H9 (cell line): Measurements from ENCODE around the gene SYT7. TPM values are rescaled to one million over a fixed set of nuclear protein-coding genes. Genes with fewer than 3 reads are reported as not detected.

Experiments
- DNase-seq: peaks from one replicate; pipeline ENCODE4 v3.0.0-alpha.2; 2017
- H2AFZ ChIP-seq: one replicate; pipeline ENCODE4 v1.6.1; 2013; ENCODE audit warnings: mild to moderate bottlenecking, low read length, control low read depth, moderate library complexity
- H2AK5ac ChIP-seq: 2 replicates; pipeline ENCODE4 v1.6.1; 2013; ENCODE audit warnings: low read length, control low read depth, mixed read lengths; ENCODE audit not compliant: insufficient read length
- H2BK120ac ChIP-seq: one replicate; pipeline ENCODE4 v1.6.1; 2013; ENCODE audit warnings: low read depth, mild to moderate bottlenecking, low read length, control low read depth, inconsistent platforms; ENCODE audit not compliant: poor library complexity, severe bottlenecking
- H2BK12ac ChIP-seq: 2 replicates; pipeline ENCODE4 v1.6.1; 2013; ENCODE audit warnings: low read length, control low read depth, mixed read lengths, low read depth; ENCODE audit not compliant: insufficient read length
- H2BK15ac ChIP-seq: 2 replicates; pipeline ENCODE4 v1.6.1; 2013; ENCODE audit warnings: low read depth, low read length, control low read depth
- H2BK20ac ChIP-seq: one replicate; pipeline ENCODE4 v1.6.1; 2013; ENCODE audit warnings: low read depth, mild to moderate bottlenecking, low read length, control low read depth, inconsistent platforms; ENCODE audit not compliant: poor library complexity, severe bottlenecking
- H2BK5ac ChIP-seq: 2 replicates; pipeline ENCODE4 v1.6.1; 2013; ENCODE audit warnings: low read length, control low read depth, mixed read lengths; ENCODE audit not compliant: insufficient read length
- H3K14ac ChIP-seq: 2 replicates; pipeline ENCODE4 v1.6.1; 2013; ENCODE audit warnings: low read length, control low read depth; ENCODE audit not compliant: insufficient read depth
- H3K18ac ChIP-seq: 2 replicates; pipeline ENCODE4 v1.6.1; 2013; ENCODE audit warnings: low read depth, mild to moderate bottlenecking, mixed read lengths, low read length, control low read depth; ENCODE audit not compliant: insufficient read length
- H3K23ac ChIP-seq: 2 replicates; pipeline ENCODE4 v1.6.1; 2013; ENCODE audit warnings: low read length, control low read depth, mixed read lengths, low read depth; ENCODE audit not compliant: insufficient read length
- H3K23me2 ChIP-seq: 2 replicates; pipeline ENCODE4 v1.6.1; 2013; ENCODE audit warnings: low read depth, mild to moderate bottlenecking, mixed read lengths, low read length, control low read depth; ENCODE audit not compliant: insufficient read length, poor library complexity, severe bottlenecking
- H3K27ac ChIP-seq: 2 replicates; pipeline ENCODE4 v1.5.1; 2013; ENCODE audit warnings: low read length, control low read depth, mixed read lengths, low read depth; ENCODE audit not compliant: insufficient read length
- H3K27me3 ChIP-seq: 2 replicates; pipeline ENCODE4 v1.6.1; 2013; ENCODE audit warnings: low read length, control low read depth, inconsistent platforms; ENCODE audit not compliant: insufficient read depth
- H3K4ac ChIP-seq: 2 replicates; pipeline ENCODE4 v1.6.1; 2013; ENCODE audit warnings: low read depth, mild to moderate bottlenecking, control low read depth, inconsistent platforms, low read length, moderate library complexity
- H3K4me1 ChIP-seq: 2 replicates; pipeline ENCODE4 v1.6.1; 2013; ENCODE audit warnings: low read length, control low read depth, inconsistent platforms; ENCODE audit not compliant: insufficient read depth
- H3K4me2 ChIP-seq: 2 replicates; pipeline ENCODE4 v1.6.1; 2013; ENCODE audit warnings: low read length, control low read depth, mixed read lengths; ENCODE audit not compliant: insufficient read length, insufficient read depth
- H3K56ac ChIP-seq: 2 replicates; pipeline ENCODE4 v1.6.1; 2013; ENCODE audit warnings: low read depth, mild to moderate bottlenecking, mixed read lengths, low read length, control low read depth; ENCODE audit not compliant: insufficient read length
- H3K79me1 ChIP-seq: 2 replicates; pipeline ENCODE4 v1.6.1; 2013; ENCODE audit warnings: low read depth, mild to moderate bottlenecking, moderate library complexity, low read length, control low read depth, inconsistent platforms; ENCODE audit not compliant: insufficient read depth, poor library complexity, severe bottlenecking
- H3K79me2 ChIP-seq: 2 replicates; pipeline ENCODE4 v1.6.1; 2013; ENCODE audit warnings: low read length, control low read depth, inconsistent platforms; ENCODE audit not compliant: insufficient read depth
- H3K9ac ChIP-seq: 2 replicates; pipeline ENCODE4 v1.6.1; 2013; ENCODE audit warnings: low read length, control low read depth, mixed read lengths; ENCODE audit not compliant: insufficient read length; ENCODE audit errors: extremely low read depth
- H3K9me3 ChIP-seq: one replicate; pipeline ENCODE4 v1.6.1; 2013; ENCODE audit warnings: low read depth, low read length, inconsistent platforms; ENCODE audit not compliant: control insufficient read depth
- H3T11ph ChIP-seq: one replicate; pipeline ENCODE4 v1.6.1; 2013; ENCODE audit warnings: mild to moderate bottlenecking, low read length, control low read depth, inconsistent platforms
- H4K20me1 ChIP-seq: one replicate; pipeline ENCODE4 v1.6.1; 2013; ENCODE audit not compliant: control insufficient read depth, insufficient read length, insufficient read depth
- H4K5ac ChIP-seq: 2 replicates; pipeline ENCODE4 v1.6.1; 2013; ENCODE audit warnings: low read depth, mild to moderate bottlenecking, mixed read lengths, low read length, control low read depth; ENCODE audit not compliant: insufficient read length
- H4K8ac ChIP-seq: replicated peaks from 2 replicates; pipeline ENCODE4 v1.6.1; 2013; ENCODE audit warnings: low read length, control low read depth, mixed read lengths, low read depth; ENCODE audit not compliant: insufficient read length
- H4K91ac ChIP-seq: 2 replicates; pipeline ENCODE4 v1.6.1; 2013; ENCODE audit warnings: low read depth, mild to moderate bottlenecking, moderate library complexity, mixed read lengths, low read length, control low read depth; ENCODE audit not compliant: insufficient read length
- H3K27ac Mint-ChIP-seq, 3 experiments: 2 replicates in 2 of 3; 3 replicates in 1 of 3; pipeline ENCODE4 v1.8.0; 2020 to 2021; ENCODE audit warnings: mixed read lengths in 3 of 3, mild to moderate bottlenecking in 1 of 3, moderate library complexity in 1 of 3
- H3K27me3 Mint-ChIP-seq: 2 replicates; pipeline ENCODE4 v1.8.0; 2021; ENCODE audit warnings: low read depth, mild to moderate bottlenecking, moderate library complexity, mixed read lengths
- H3K36me3 Mint-ChIP-seq, 3 experiments: 2 replicates in 2 of 3; 3 replicates in 1 of 3; pipeline ENCODE4 v1.8.0; 2020 to 2021; ENCODE audit warnings: low read depth in 3 of 3, mixed read lengths in 3 of 3; ENCODE audit not compliant: insufficient read depth in 1 of 3
- H3K4me1 Mint-ChIP-seq, 2 experiments: 2 replicates each; pipeline ENCODE4 v1.8.0; 2020; ENCODE audit warnings: mixed read lengths in 2 of 2
- H3K4me3 Mint-ChIP-seq, 2 experiments: 2 replicates in 1 of 2; 3 replicates in 1 of 2; pipeline ENCODE4 v1.8.0; 2020 to 2021; ENCODE audit warnings: mild to moderate bottlenecking in 2 of 2, mixed read lengths in 2 of 2, moderate library complexity in 1 of 2
- H3K9me3 Mint-ChIP-seq, 2 experiments: 2 replicates in 1 of 2; 3 replicates in 1 of 2; pipeline ENCODE4 v1.8.0; 2020; ENCODE audit warnings: mild to moderate bottlenecking in 2 of 2, mixed read lengths in 2 of 2, moderate library complexity in 1 of 2
- WGBS: extraction: QIAGEN DNeasy Blood & Tissue Kit; methylation state at CpG from one replicate; pipeline ENCODE4 v1.1.7; 2013; ENCODE audit warnings: missing lambda C conversion rate, low lambda C conversion rate, mixed read lengths; ENCODE audit not compliant: insufficient read length; ENCODE audit errors: extremely low coverage; 5-methylcytosine and 5-hydroxymethylcytosine counted together
- total RNA-seq: library from RNA; stranded (reverse); gene quantifications from 2 replicates; pipeline ENCODE4 v1.2.1, GENCODE V29; 2021
- TF ChIP-seq, protein P1 (sequence below): fragments of 200-600 bp; sonication (generic); conservative IDR thresholded peaks from 3 replicates; pipeline ENCODE4 v1.8.0; 2021; ENCODE audit warnings: antibody characterized with exemption, mild to moderate bottlenecking

Gene SYT7
- total RNA-seq, 1 experiment from 2014 or later: 8.8 TPM

DNA sequence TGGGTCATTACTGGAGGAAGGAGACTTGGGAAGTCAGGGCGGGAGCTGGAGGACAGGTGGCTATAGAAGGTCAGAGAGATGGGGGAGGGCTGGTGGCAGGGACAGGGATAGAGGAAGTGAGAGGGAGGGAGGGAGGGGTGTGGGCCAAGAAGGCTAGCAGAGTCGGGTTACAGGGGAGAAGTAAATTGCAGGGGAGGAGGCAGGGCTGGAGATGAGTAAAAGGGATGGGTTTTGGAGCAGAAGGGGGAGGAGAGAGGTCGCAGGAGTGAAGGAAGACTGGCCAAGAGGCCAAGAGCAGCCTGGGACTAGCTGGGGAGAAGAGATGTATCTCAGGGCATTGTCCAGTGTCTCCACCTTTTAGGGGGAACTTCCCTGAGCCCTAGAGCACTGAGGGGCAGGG lies 39.3 kb downstream of the SYT7 start:
- H4K8ac ChIP-seq: no peak overlapping the region
- no peak overlapping the region for H3K23ac ChIP-seq
- no peak overlapping the region for H3K4ac ChIP-seq
- H3K79me1 ChIP-seq: no peaks in the 10 kb centered on the region
- no peak overlapping the region for H3K56ac ChIP-seq
- no peak overlapping the region for H2BK120ac ChIP-seq
- no peak overlapping the region for H3K9ac ChIP-seq
- H3K27ac Mint-ChIP-seq: peak overlapping the region; percentile 6 to 68 (median 12); a peak in 2 of 7 replicates
- no peak overlapping the region for H2AK5ac ChIP-seq
- H3K14ac ChIP-seq: no peak overlapping the region
- DNase-seq: peak; percentile 91
- no peak overlapping the region for H2BK20ac ChIP-seq
- no peaks in the 10 kb centered on the region for H3K79me2 ChIP-seq
- no CpG with 5 or more reads among the region's 3 CpGs for WGBS
- no peak overlapping the region for H2BK15ac ChIP-seq
- H4K20me1 ChIP-seq: no peaks in the 10 kb centered on the region
- H3K4me3 Mint-ChIP-seq: peak overlapping the region in 1 of 2 experiments; percentile 13; a peak in 1 of 5 replicates
- H2AFZ ChIP-seq: no peak overlapping the region
- H3K18ac ChIP-seq: no peak overlapping the region
- peaks cover 4 to 5% (median 4%) of the 10 kb centered on the region in 3 experiments; a peak in 3 of 7 replicates for H3K36me3 Mint-ChIP-seq
- H3K27me3 ChIP-seq: no peaks in the 10 kb centered on the region
- TF ChIP-seq, protein P1, sequence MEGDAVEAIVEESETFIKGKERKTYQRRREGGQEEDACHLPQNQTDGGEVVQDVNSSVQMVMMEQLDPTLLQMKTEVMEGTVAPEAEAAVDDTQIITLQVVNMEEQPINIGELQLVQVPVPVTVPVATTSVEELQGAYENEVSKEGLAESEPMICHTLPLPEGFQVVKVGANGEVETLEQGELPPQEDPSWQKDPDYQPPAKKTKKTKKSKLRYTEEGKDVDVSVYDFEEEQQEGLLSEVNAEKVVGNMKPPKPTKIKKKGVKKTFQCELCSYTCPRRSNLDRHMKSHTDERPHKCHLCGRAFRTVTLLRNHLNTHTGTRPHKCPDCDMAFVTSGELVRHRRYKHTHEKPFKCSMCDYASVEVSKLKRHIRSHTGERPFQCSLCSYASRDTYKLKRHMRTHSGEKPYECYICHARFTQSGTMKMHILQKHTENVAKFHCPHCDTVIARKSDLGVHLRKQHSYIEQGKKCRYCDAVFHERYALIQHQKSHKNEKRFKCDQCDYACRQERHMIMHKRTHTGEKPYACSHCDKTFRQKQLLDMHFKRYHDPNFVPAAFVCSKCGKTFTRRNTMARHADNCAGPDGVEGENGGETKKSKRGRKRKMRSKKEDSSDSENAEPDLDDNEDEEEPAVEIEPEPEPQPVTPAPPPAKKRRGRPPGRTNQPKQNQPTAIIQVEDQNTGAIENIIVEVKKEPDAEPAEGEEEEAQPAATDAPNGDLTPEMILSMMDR: no peak
- peaks cover 9% of the 10 kb centered on the region for H3K4me1 ChIP-seq
- no peak overlapping the region for H4K91ac ChIP-seq
- H3K9me3 ChIP-seq: no peaks in the 10 kb centered on the region
- H3K4me2 ChIP-seq: no peak overlapping the region
- peaks cover 38 to 56% of the 10 kb centered on the region in 2 experiments for H3K4me1 Mint-ChIP-seq
- H4K5ac ChIP-seq: no peak overlapping the region
- no peak overlapping the region for H2BK12ac ChIP-seq
- no peak overlapping the region for H3T11ph ChIP-seq
- no peak overlapping the region for H3K27ac ChIP-seq
- H3K23me2 ChIP-seq: peaks cover 3% of the 10 kb centered on the region
- no peaks in the 10 kb centered on the region; the same call in none of the 2 replicates for H3K27me3 Mint-ChIP-seq
- no peaks in the 10 kb centered on the region for H3K9me3 Mint-ChIP-seq
- H2BK5ac ChIP-seq: no peak overlapping the region
